Jurkat, Clone E6-1 (cell line): Measurements from ENCODE around the gene PTPN9.
"Not testable (repeated sequence)": the region's sequence is repeated elsewhere in the genome, so short reads cannot be mapped to it uniquely, and the experiment has no call there.

Experiments used
- DNase-seq: peaks from one replicate; pipeline ENCODE4 v3.0.0-alpha.2; 2011; ENCODE audit warnings: low read depth, low spot score
- H3K4me3 ChIP-seq: 2 replicates; pipeline ENCODE4 v1.5.1; 2011; ENCODE audit warnings: mild to moderate bottlenecking, low read length, control low read depth, moderate library complexity

Gene PTPN9

GRCh38 chr15:75586422-75586821 lies 7.3 kb upstream of the PTPN9 start:
- H3K4me3 ChIP-seq, DNase-seq: not testable (repeated sequence)

GRCh38 chr15:75584121-75584520 lies 5.0 kb upstream of the PTPN9 start:
- H3K4me3 ChIP-seq = no peak overlapping the region
- DNase-seq = no peak

- no peak overlapping the region for H3K4me3 ChIP-seq
- no peak for DNase-seq
Observed at GRCh38 chr15:75583701-75584100, 4.6 kb upstream of the PTPN9 start.

- H3K4me3 ChIP-seq, DNase-seq: not testable (repeated sequence)
Observed at GRCh38 chr15:75582943-75583342, 3.8 kb upstream of the PTPN9 start.

- no peak for DNase-seq
Observed at GRCh38 chr15:75578173-75578947, 755 bp downstream of the PTPN9 start.

GRCh38 chr15:75577401-75578172 lies 1.5 kb downstream of the PTPN9 start:
- H3K4me3 ChIP-seq = peak overlapping the region; percentile 59
- DNase-seq = no peak

More at GRCh38 chr15:75578173-75578947, 755 bp downstream of the PTPN9 start:
- H3K4me3 ChIP-seq = peak overlapping the region; percentile 59

GRCh38 chr15:75573648-75574384 lies 5.3 kb downstream of the PTPN9 start:
- H3K4me3 ChIP-seq = no peak overlapping the region
- DNase-seq = no peak

- H3K4me3 ChIP-seq = no peak overlapping the region
- DNase-seq = no peak
Observed at GRCh38 chr15:75570126-75570845, 8.8 kb downstream of the PTPN9 start.

- DNase-seq = no peak
- no peak overlapping the region for H3K4me3 ChIP-seq
Observed at GRCh38 chr15:75565062-75565970, 13.8 kb downstream of the PTPN9 start.

GRCh38 chr15:75561888-75562287 lies 17.2 kb downstream of the PTPN9 start:
- no peak overlapping the region for H3K4me3 ChIP-seq
- DNase-seq = no peak

- not testable (repeated sequence) for H3K4me3 ChIP-seq, DNase-seq
Observed at GRCh38 chr15:75559360-75559759, 19.8 kb downstream of the PTPN9 start.

GRCh38 chr15:75558955-75559354 lies 20.2 kb downstream of the PTPN9 start:
- not testable (repeated sequence) for DNase-seq, H3K4me3 ChIP-seq

- no peak overlapping the region for H3K4me3 ChIP-seq
- no peak for DNase-seq
Observed at GRCh38 chr15:75554717-75555116, 24.4 kb downstream of the PTPN9 start.

- H3K4me3 ChIP-seq = no peak overlapping the region
- no peak for DNase-seq
Observed at GRCh38 chr15:75553659-75554058, 25.5 kb downstream of the PTPN9 start.

GRCh38 chr15:75551091-75551490 lies 28.0 kb downstream of the PTPN9 start:
- H3K4me3 ChIP-seq = no peak overlapping the region
- no peak for DNase-seq

GRCh38 chr15:75545064-75545463 lies 34.1 kb downstream of the PTPN9 start:
- no peak overlapping the region for H3K4me3 ChIP-seq
- no peak for DNase-seq

- no peak for DNase-seq
- no peak overlapping the region for H3K4me3 ChIP-seq
Observed at GRCh38 chr15:75544359-75544758, 34.8 kb downstream of the PTPN9 start.

GRCh38 chr15:75542949-75543545 lies 36.1 kb downstream of the PTPN9 start:
- not testable (repeated sequence) for H3K4me3 ChIP-seq, DNase-seq
